K562 (cell line): ENCODE measurements around the gene PHF20. TPM values are rescaled to one million over a fixed set of nuclear protein-coding genes. Genes with fewer than 3 reads are reported as not detected.

Experiments used
- ARID1B ChIP-seq: fragments of 450-650 bp; IDR thresholded peaks from 2 replicates; pipeline ENCODE4 v1.6.1; 2016; ENCODE audit warnings: antibody characterized with exemption, mild to moderate bottlenecking, inconsistent platforms
- BDP1 ChIP-seq: IDR thresholded peaks from 3 replicates; pipeline ENCODE4 v1.6.1; 2011; ENCODE audit not compliant: insufficient read length, insufficient read depth
- JUNB ChIP-seq: fragments of 450-650 bp; formaldehyde crosslinking; conservative IDR thresholded peaks from 2 replicates; pipeline ENCODE4 v1.4.0; 2020; ENCODE audit warnings: mild to moderate bottlenecking
- KDM5B ChIP-seq: fragments of 200-600 bp; sonication (generic); IDR thresholded peaks from 2 replicates; pipeline ENCODE4 v1.6.1; 2012; ENCODE audit warnings: low read depth, mild to moderate bottlenecking, moderate library complexity, low read length, control low read depth, inconsistent platforms; ENCODE audit not compliant: insufficient replicate concordance
- MCM7 ChIP-seq, 2 experiments: fragments of 450-650 bp; IDR thresholded peaks; 2 replicates each; pipeline ENCODE4 v1.6.1; 2016 to 2018
- POLR2AphosphoS2 ChIP-seq: IDR thresholded peaks from 2 replicates; pipeline ENCODE4 v1.6.1; 2012; ENCODE audit warnings: low read length, improper control_type of control experiment
- SMARCC2 ChIP-seq: fragments of 450-650 bp; IDR thresholded peaks from 2 replicates; pipeline ENCODE4 v1.6.1; 2017; ENCODE audit warnings: antibody characterized with exemption, moderate library complexity, mild to moderate bottlenecking, low read depth
- TFE3 ChIP-seq: fragments of 450-650 bp; formaldehyde crosslinking; IDR thresholded peaks from 2 replicates; pipeline ENCODE4 v1.4.0; 2020; ENCODE audit warnings: mild to moderate bottlenecking, mixed read lengths
- ZBTB12 ChIP-seq: fragments of 250-450 bp; sonication (Bioruptor Pico); IDR thresholded peaks from 2 replicates; pipeline ENCODE4 v1.4.0; 2020
- ZKSCAN1 ChIP-seq: fragments of 150-350 bp; IDR thresholded peaks from 2 replicates; pipeline ENCODE4 v1.6.1; 2016; ENCODE audit warnings: low read depth, low read length
- ZMIZ1 ChIP-seq, 2 experiments: fragments of 150-350 bp in 1 of 2; IDR thresholded peaks; 2 replicates each; pipeline ENCODE4 v1.6.1; 2012 to 2016; ENCODE audit warnings: low read depth in 2 of 2, low read length in 2 of 2, mild to moderate bottlenecking in 1 of 2, moderate library complexity in 1 of 2
- ZNF23 ChIP-seq: fragments of 250-450 bp; sonication (Bioruptor Pico); IDR thresholded peaks from 2 replicates; pipeline ENCODE4 v1.4.0; 2020; ENCODE audit warnings: mild to moderate bottlenecking
- polyA plus RNA-seq, 8 experiments: library from polyadenylated mRNA; depleted of rRNA in 4 of 8; stranded (reverse) in 5 of 8; unstranded in 3 of 8; fragments of >200 nt; fragmentation: Nextera tagmentation in 2 of 8; fragmentation: Illumina TruSeq in 1 of 8; extraction: Ambion mirVana in 2 of 8; extraction: Trizol in 1 of 8; gene quantifications; 2 replicates each; pipeline versions ENCODE4 v1.2.1 to v1.2.3, GENCODE V29; 2011 to 2014; ENCODE audit warnings: inconsistent platforms in 1 of 8, missing spikeins in 1 of 8
- total RNA-seq, 7 experiments: library from RNA; depleted of rRNA in 6 of 7; stranded (reverse); fragments of >200 nt in 6 of 7; fragmentation: Illumina TruSeq in 2 of 7; extraction: Trizol in 2 of 7; gene quantifications; 2 replicates each; pipeline versions ENCODE4 v1.2.1 to v1.2.3, GENCODE V29; 2011 to 2021; ENCODE audit warnings: low replicate concordance in 1 of 7
- TF ChIP-seq, protein P1 (sequence below): fragments of 450-650 bp; IDR thresholded peaks from 2 replicates; pipeline ENCODE4 v1.6.1; 2018; ENCODE audit not compliant: partially characterized antibody
- TF ChIP-seq, protein P2 (sequence below), 2 experiments: fragments of 450-650 bp; conservative IDR thresholded peaks; 2 replicates each; pipeline ENCODE4 v1.6.1; 2017; ENCODE audit warnings: mild to moderate bottlenecking in 2 of 2, moderate library complexity in 2 of 2
- TF ChIP-seq, protein P3 (sequence below): fragments of 450-650 bp; IDR thresholded peaks from 2 replicates; pipeline ENCODE4 v1.6.1; 2016

The PHF20 gene
- total and polyA plus RNA-seq, 9 of the 15 experiments (the other 6 are each of a cell fraction or from before 2014, with no cell fraction given) = 49.9 to 196 (median 70.7) TPM

DNA sequence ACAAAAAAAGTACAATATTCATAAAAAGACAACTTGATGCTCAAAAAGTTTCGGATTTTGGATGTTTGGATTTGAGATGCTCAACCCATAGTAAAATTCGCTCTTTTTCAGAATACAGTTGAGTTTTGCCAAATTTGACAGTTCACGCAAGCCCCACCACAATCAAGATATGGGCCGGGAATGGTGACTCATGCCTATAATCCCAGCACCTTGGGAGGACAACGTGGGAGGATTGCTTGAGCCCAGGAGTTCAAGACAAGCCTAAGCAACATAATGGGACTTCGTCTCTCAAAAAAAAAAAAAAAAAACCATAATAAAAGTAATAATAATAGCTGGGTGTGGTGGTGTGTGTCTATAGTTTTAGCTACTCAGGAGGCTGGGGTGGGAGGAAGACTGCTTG is 51.3 kb downstream of the PHF20 start (continued):
- TF ChIP-seq, protein P1, sequence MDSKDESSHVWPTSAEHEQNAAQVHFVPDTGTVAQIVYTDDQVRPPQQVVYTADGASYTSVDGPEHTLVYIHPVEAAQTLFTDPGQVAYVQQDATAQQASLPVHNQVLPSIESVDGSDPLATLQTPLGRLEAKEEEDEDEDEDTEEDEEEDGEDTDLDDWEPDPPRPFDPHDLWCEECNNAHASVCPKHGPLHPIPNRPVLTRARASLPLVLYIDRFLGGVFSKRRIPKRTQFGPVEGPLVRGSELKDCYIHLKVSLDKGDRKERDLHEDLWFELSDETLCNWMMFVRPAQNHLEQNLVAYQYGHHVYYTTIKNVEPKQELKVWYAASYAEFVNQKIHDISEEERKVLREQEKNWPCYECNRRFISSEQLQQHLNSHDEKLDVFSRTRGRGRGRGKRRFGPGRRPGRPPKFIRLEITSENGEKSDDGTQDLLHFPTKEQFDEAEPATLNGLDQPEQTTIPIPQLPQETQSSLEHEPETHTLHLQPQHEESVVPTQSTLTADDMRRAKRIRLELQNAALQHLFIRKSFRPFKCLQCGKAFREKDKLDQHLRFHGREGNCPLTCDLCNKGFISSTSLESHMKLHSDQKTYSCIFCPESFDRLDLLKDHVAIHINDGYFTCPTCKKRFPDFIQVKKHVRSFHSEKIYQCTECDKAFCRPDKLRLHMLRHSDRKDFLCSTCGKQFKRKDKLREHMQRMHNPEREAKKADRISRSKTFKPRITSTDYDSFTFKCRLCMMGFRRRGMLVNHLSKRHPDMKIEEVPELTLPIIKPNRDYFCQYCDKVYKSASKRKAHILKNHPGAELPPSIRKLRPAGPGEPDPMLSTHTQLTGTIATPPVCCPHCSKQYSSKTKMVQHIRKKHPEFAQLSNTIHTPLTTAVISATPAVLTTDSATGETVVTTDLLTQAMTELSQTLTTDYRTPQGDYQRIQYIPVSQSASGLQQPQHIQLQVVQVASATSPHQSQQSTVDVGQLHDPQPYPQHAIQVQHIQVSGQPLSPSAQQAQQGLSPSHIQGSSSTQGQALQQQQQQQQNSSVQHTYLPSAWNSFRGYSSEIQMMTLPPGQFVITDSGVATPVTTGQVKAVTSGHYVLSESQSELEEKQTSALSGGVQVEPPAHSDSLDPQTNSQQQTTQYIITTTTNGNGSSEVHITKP = no peak
- no peak for TF ChIP-seq ZBTB12 (CRISPR knock-in tag)
- no peak for TF ChIP-seq ZNF23 (CRISPR knock-in tag)
- TF ChIP-seq, protein P2, sequence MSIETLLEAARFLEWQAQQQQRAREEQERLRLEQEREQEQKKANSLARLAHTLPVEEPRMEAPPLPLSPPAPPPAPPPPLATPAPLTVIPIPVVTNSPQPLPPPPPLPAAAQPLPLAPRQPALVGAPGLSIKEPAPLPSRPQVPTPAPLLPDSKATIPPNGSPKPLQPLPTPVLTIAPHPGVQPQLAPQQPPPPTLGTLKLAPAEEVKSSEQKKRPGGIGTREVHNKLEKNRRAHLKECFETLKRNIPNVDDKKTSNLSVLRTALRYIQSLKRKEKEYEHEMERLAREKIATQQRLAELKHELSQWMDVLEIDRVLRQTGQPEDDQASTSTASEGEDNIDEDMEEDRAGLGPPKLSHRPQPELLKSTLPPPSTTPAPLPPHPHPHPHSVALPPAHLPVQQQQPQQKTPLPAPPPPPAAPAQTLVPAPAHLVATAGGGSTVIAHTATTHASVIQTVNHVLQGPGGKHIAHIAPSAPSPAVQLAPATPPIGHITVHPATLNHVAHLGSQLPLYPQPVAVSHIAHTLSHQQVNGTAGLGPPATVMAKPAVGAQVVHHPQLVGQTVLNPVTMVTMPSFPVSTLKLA (conservative IDR thresholded peaks at IDR 0.05) = peak in 1 of 2 experiments; percentile 51; a peak in 1 of 4 replicates
- TF ChIP-seq SMARCC2 = peak; percentile 97
- TF ChIP-seq, protein P3, sequence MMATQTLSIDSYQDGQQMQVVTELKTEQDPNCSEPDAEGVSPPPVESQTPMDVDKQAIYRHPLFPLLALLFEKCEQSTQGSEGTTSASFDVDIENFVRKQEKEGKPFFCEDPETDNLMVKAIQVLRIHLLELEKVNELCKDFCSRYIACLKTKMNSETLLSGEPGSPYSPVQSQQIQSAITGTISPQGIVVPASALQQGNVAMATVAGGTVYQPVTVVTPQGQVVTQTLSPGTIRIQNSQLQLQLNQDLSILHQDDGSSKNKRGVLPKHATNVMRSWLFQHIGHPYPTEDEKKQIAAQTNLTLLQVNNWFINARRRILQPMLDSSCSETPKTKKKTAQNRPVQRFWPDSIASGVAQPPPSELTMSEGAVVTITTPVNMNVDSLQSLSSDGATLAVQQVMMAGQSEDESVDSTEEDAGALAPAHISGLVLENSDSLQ = peak; percentile 32; the same call in 1 of the 2 replicates
- TF ChIP-seq ZKSCAN1 = 0 out of 2 replicates have a peak, but pooled peaks have one; percentile 19
- TF ChIP-seq KDM5B = no peak
- no peak for TF ChIP-seq POLR2AphosphoS2
- peak in 1 of 2 experiments; percentile 63; a peak in 2 of 4 replicates for TF ChIP-seq ZMIZ1 (IDR thresholded peaks at IDR 0.05; ENCODE audit: low read depth in 2 of 2, low read length in 2 of 2)
- TF ChIP-seq ARID1B = peak; percentile 92
- no peak for TF ChIP-seq BDP1
- no peak for TF ChIP-seq MCM7 (IDR thresholded peaks at IDR 0.05)
- no peak for TF ChIP-seq TFE3
- TF ChIP-seq JUNB (CRISPR knock-in tag) = peak; percentile 66; the same call in 1 of the 2 replicates
